ENCODE data around the gene CALML3. TPM values are rescaled to one million over a fixed set of nuclear protein-coding genes. Genes with fewer than 3 reads are reported as not detected.
A peak's percentile ranks its signal among the peaks of the same experiment; 100 is the strongest.
"Not testable (repeated sequence)": the region's sequence is repeated elsewhere in the genome, so short reads cannot be mapped to it uniquely, and the experiment has no call there.

CALML3 gene
- total RNA-seq, 1 donor from 2014 or later, result not detected

DNA sequence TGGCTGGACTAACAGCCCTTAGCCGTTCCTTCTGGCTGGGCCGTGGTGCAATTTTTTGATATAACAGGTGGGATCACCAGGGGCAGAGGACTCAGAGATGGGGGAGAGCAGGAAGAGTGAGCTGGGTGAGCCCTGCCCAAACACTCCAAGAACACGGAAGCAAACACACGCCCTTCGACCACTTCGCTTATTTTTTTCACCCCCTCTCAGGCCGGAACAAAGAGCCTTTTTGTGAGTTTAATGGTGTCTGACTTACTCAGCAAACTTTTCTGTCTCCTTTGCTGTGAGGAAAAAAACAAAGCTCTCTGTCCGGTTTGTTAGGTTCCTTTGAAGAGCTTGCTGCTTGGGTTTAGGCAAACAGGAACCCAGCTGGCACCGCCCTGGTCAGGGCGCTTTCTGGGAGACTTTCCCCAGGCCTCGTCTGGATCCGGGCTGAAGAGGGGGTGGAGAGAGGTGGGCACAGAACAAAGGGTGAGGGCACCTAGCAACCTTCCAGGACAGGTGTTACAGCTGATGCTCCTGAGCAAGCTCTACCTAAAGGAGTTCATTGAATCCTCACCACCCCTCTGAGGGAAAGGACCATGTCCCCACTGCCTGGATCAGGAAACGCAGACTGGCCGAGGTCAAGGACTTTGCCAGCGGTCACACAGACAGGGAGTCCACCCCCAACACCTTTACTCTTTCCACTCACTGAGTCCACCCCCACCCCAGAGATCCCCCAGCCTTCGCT is 23.3 kb downstream of the CALML3 start:
- DNase-seq (ENCODE audit: missing footprints) (no peak), ATAC-seq (no peak)
- intact Hi-C loops (cut with DNase I), result loop anchor here (5.0 kb wide), 1 partner anchor 101 kb away; no protein-coding TSS in a partner anchor

- no peak for DNase-seq (ENCODE audit: missing footprints)
- ATAC-seq, result no peak
- intact Hi-C loops (cut with DNase I), result loop anchor here (5.0 kb wide), 1 partner anchor 102 kb away; no protein-coding TSS in a partner anchor
Observed at GRCh38 chr10:5549462-5550249, 24.9 kb downstream of the CALML3 start.

DNA sequence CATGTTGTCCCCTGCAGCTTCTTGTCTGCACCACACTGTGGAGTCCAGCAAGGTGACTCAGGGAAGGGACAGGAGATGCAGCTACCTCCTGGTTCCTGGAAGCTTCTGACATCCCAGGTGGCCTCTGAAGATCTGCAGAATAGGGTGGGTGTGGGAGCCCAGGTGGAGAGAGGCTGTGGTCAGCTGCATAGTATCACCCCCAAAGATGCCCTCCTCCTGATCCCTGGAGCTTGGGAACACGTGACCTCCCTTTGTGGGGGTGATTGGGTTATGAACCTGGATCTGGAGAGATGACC is 25.4 kb downstream of the CALML3 start:
- ATAC-seq (no peak), DNase-seq (ENCODE audit: missing footprints) (no peak)
- intact Hi-C loops (cut with DNase I), result no loop called here

- DNase-seq (ENCODE audit: missing footprints) (no peak), ATAC-seq (no peak)
- intact Hi-C loops (cut with DNase I), result no loop called here
Observed at GRCh38 chr10:5550621-5551530, 26.1 kb downstream of the CALML3 start.

- DNase-seq (ENCODE audit: missing footprints) (no peak), ATAC-seq (no peak)
- intact Hi-C loops (cut with DNase I), result no loop called here
Observed at GRCh38 chr10:5551531-5552375, 27.0 kb downstream of the CALML3 start.

DNA sequence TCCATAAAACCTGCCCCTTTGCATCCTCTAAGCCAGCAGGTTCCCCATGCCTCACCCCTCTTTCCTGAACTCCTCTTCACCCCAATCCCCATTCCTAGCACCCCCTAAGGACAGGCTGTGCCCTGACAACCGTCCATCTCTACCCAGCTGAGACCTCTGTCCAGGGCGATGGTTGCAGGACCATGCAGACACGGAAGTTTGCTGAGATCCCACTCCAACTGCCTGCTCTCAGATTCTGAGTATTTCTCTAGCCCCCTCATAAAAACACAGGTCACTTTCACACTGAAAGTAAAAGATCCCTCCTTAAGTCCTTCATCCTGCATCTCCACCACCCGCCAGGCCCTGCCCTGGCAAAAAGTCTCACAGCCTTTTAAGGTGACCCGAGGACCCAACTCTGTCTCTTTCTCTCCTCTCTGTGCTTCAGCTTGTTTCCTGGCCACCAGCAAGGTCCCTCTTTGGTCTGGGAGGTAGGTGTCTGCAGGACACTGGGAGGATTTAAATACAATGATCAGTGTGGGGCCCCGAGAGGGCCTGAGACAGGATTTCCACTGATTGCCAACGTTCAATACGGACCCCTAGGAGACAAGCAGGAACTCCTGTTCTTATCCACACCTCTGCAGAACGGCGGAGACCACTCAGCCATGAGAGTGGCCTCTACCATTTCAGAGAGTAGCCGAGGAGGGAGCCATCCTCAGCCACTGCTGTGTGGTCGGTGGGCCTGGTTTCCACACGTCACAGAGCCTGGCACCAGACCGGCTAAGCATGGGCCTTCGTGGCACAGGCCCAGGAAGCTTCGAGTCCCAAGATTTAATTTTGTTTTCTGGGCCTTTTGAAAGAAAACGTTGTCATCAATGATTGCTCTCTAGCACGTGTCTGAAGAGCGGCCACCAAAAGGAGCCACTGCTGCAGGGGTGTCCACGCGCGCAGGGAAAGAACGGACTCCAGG is 27.9 kb downstream of the CALML3 start:
- intact Hi-C loops (cut with DNase I), result no loop called here
- no peak for DNase-seq (ENCODE audit: missing footprints)
- no peak for ATAC-seq

DNA sequence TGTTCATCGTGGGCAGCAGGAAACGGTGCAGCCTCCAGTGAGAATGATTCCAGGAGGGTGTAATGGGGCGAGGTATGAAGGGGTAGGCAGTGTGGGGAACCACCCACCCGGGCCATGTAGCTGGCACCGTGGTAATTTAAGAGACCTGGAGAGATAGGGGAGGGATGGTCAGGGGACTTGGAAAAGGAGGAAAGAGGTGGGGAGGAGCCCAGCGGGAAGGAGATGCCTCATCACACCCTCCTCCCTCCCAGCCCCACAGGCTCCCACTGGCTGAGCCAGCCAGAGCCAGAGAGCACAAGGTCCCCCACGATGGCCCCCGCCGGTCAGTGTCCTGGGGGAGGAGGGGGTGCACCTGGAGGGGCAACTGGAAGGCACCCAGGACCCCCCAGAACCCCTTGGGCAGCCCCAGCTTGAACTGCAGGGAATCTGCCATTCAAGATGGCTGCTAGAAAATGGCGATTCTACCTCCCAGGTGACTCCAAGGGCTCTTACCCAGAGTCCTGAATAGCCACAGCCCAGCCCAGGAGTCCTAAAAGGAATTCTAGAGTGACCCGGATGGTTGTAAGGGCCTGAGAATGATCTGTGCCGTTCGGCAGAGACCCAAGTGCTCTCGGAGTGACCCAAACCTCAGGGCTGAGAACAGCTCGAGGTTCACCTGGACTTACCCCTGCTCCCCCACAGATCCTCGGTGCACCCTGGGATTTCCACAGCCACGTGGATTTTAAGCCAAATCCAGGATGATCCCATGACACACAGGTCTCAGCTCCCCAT is 28.8 kb downstream of the CALML3 start:
- intact Hi-C loops (cut with DNase I), result no loop called here
- no peak for ATAC-seq
- no peak for DNase-seq (ENCODE audit: missing footprints)

- peak; percentile 8 for ATAC-seq
- intact Hi-C loops (cut with DNase I), result no loop called here
- no peak for DNase-seq (ENCODE audit: missing footprints)
Observed at GRCh38 chr10:5555021-5555510, 30.3 kb downstream of the CALML3 start.

GRCh38 chr10:5555881-5556280 is 31.1 kb downstream of the CALML3 start:
- ATAC-seq (no peak), DNase-seq (ENCODE audit: missing footprints) (no peak)
- intact Hi-C loops (cut with DNase I), result no loop called here

GRCh38 chr10:5556576-5556975 is 31.8 kb downstream of the CALML3 start:
- DNase-seq (ENCODE audit: missing footprints) (no peak), ATAC-seq (no peak)
- intact Hi-C loops (cut with DNase I), result no loop called here

DNA sequence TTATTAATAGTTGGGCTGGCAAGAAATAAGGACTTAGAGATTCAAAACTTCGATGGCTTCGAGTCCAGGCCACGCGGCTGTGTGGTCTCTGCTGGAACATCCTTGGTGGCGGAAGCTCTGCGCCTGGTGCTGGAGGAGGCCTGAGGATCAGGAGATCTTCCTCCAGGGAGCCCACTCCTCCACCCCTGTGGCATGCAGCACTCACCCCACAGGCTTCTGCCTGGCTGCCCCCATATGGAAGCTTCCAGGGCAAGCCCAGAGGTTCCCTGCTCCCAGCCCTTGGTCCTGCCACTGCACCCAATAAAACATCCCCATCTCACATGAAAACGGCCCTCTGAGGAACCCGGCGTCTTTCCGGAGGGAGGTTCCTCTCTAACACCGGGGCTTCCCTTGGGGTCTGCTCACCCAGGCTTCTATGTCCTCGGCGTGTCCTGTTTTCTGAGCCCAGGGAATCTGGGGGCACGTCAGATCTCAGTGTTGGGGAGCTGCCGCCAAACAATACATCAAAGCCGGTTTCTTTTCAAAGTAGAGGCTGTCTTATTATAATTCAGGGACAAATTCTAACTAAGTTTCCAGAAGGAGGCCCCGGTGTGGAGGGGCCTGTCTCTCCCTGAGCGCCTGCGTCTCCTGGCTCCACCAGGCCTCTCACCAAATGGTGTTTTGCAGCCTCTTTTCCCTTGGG is 32.4 kb downstream of the CALML3 start:
- intact Hi-C loops (cut with DNase I), result no loop called here
- ATAC-seq, result no peak
- no peak for DNase-seq (ENCODE audit: missing footprints)

DNA sequence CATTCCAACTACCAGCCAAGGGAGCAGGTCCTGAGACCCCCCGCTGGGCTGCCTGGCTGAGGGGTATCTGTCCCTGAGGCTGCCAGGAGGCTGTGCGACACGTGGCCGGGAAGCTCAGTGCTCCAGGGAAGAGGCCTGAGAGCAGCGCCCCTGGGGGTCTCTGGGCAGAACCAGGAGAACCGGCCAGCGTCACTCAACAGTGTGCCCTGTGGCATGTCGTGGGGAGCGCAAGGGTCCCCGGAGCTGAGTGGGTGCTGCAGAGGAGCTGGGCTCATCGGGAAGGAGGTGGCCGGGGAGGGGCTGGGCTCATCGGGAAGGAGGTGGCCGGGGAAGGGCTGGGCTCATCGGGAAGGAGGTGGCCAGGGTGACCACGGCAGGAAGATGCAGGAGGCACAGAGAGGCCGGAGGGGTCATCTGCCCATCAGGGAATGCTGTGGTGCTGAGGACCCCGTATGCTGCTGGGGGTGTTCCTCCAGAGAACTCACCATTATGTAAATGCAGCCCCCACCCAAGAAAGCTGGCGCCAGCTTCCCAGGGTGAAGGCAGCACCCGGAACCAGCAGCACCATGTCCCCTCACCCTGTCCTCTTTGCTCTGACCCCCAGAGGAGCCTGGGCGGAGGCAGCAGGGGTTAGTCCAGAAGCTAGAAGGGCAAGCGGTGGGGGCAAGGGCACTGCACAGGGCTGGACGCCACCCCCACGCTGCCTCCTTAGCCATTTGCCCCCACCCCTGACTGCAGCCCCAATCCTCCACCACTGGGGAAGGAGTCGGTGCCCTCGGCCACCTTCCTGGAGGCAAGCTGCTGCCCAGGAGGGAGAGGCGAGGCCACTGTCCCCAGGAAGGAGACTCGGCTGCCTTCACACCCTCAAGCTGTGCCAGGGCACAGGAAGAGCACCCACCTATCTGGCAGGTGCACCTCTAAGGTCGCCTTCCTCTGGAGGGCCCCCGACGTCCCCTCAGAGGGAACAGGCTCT is 33.3 kb downstream of the CALML3 start:
- ATAC-seq (no peak), DNase-seq (ENCODE audit: missing footprints) (no peak)
- intact Hi-C loops (cut with DNase I), result no loop called here

GRCh38 chr10:5559022-5559421 is 34.3 kb downstream of the CALML3 start:
- intact Hi-C loops (cut with DNase I); ATAC-seq; DNase-seq (ENCODE audit: missing footprints): not testable (repeated sequence)

GRCh38 chr10:5559642-5560141 is 34.9 kb downstream of the CALML3 start:
- no peak for DNase-seq (ENCODE audit: missing footprints)
- ATAC-seq, result no peak
- intact Hi-C loops (cut with DNase I), result no loop called here
